Esophagus (tissue), 2 donors: ENCODE measurements around the gene ZNF787. TPM values are rescaled to one million over a fixed set of nuclear protein-coding genes. Genes with fewer than 3 reads are reported as not detected.

ENCODE experiments used
- H3K27ac ChIP-seq, 2 donors: one replicate each; pipeline ENCODE4 v1.5.1; 2013; ENCODE audit warnings: low read depth in 2 of 2, mild to moderate bottlenecking in 2 of 2, inconsistent platforms in 1 of 2, low read length in 1 of 2, moderate library complexity in 1 of 2
- H3K27me3 ChIP-seq, 2 donors: one replicate each; pipeline ENCODE4 v1.6.1; 2013; ENCODE audit warnings: low read length in 2 of 2, control low read depth in 1 of 2, mild to moderate bottlenecking in 1 of 2; ENCODE audit not compliant: insufficient read depth in 2 of 2, control insufficient read depth in 1 of 2
- H3K36me3 ChIP-seq, 2 donors: one replicate each; pipeline ENCODE4 v1.6.1; 2013; ENCODE audit warnings: low read length in 1 of 2; ENCODE audit not compliant: control insufficient read depth in 2 of 2, insufficient read depth in 2 of 2
- H3K4me1 ChIP-seq, 2 donors: one replicate each; pipeline ENCODE4 v1.6.1; 2013; ENCODE audit warnings: low read length in 1 of 2; ENCODE audit not compliant: control insufficient read depth in 2 of 2, insufficient read depth in 2 of 2
- H3K4me3 ChIP-seq, 2 donors: one replicate each; pipeline ENCODE4 v1.5.1; 2013; ENCODE audit warnings: low read length in 2 of 2, mild to moderate bottlenecking in 2 of 2, low read depth in 1 of 2, moderate library complexity in 1 of 2
- H3K9me3 ChIP-seq, 2 donors: one replicate each; pipeline ENCODE4 v1.6.1; 2013; ENCODE audit warnings: mild to moderate bottlenecking in 2 of 2, low read depth in 1 of 2, low read length in 1 of 2, moderate library complexity in 1 of 2; ENCODE audit not compliant: control insufficient read depth in 2 of 2, insufficient read depth in 1 of 2
- WGBS, 2 donors: extraction: QIAGEN DNeasy Blood & Tissue Kit; methylation state at CpG; one replicate each; pipeline ENCODE4 v1.1.7; 2013; 5-methylcytosine and 5-hydroxymethylcytosine counted together
- polyA plus RNA-seq, 2 donors: library from polyadenylated mRNA; stranded (reverse); fragments of 200-250 nt; gene quantifications; one replicate each; pipeline ENCODE4 v1.2.3, GENCODE V29; 2013
- donor health status: healthy with polysubstance abuse.
- donor health status: Bipolar disorder and iron deficiency.

ZNF787 gene
- polyA plus RNA-seq, 2 donors: 17.0 to 19.0 TPM

DNA sequence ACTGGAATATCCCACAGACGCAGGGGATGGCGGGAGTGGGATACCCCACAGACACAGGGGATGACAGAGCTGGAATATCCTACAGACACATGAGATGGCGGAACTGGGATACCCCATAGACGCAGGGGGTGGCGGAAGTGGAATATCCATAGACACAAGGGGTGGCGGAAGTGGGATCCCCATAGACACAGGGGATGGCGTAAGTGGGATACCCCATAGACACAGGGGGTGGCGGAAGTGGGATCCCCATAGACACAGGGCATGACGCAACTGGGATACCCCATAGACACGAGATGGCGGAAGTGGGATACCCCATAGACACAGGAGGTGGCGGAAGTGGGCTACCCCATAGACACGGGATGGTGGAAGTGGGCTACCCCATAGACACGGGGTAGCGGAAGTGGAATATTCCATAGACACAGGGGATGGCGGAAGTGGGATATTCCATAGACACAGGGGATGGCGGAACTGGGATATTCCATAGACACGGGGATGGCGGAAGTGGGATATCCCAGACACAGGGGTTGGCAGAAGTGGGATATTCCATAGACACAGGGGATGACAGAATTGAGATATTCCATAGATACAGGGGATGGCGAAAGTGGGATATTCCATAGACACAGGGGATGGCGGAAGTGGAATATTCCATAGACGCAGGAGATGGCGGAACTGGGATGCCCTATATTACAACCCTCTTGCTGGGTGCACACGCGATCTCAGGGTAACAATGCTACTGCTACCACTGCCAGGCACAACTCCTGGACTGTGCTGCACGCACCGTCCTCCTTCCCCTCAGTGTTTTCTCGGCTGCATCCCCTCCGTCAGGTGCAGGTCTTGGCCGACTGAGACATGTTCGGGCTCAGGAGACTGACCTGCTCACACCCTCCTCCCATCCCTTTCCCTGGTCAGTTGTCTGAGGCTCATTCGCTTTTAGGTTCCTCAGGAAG lies 28.1 kb downstream of the ZNF787 start:
- H3K4me3 ChIP-seq: no peak overlapping the region
- peaks cover 0 to 16% of the 10 kb centered on the region in 2 donors for H3K36me3 ChIP-seq
- H3K4me1 ChIP-seq: peaks cover 0 to 5% of the 10 kb centered on the region in 2 donors
- no peaks in the 10 kb centered on the region for H3K27me3 ChIP-seq
- no peaks in the 10 kb centered on the region for H3K9me3 ChIP-seq
- WGBS, 2 donors: 96 to 98% methylated on average over 32 of the region's 32 CpGs
- no peak overlapping the region for H3K27ac ChIP-seq

DNA sequence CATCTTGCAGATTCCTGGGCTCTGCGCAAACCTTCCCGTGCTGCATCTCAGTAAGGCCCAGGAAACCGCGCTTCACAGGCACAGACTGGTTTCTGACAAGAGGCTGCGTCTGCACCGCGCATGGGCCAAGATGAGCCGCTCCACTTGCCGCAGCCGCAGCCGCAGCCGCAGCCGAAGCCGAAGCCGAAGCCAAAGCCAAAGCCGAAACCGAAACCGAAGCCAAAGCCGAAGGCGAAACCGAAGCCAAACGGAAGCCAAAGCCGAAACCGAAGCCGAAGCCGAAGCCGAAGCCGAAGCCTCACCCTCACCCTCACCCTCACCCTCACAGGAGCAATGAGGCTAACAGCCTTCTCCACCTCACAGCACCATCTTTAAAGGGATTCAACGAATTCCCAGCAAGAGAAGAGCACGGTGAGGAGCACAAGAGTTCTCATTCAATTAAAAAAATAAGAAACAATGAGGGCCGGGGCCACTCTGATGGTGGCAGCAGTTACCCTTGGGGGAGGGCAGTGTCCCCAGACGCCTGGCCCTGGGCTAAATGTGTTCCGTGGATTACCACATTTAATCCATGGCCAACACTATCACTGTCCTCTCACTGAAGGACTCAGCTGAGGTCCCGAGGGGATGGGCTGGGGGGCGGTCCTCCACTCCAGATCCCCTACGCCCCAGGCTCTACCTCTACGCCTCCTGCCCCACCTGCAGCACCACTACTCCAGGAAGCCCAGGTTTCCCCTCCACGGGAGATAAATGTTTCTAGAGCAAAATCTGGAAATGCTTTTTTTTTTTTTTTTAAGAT lies 29.1 kb downstream of the ZNF787 start:
- peaks cover 0 to 5% of the 10 kb centered on the region in 2 donors for H3K4me1 ChIP-seq
- no peaks in the 10 kb centered on the region for H3K27me3 ChIP-seq
- H3K27ac ChIP-seq: no peak overlapping the region
- H3K36me3 ChIP-seq: peaks cover 0 to 15% of the 10 kb centered on the region in 2 donors
- WGBS, 2 donors: 89 to 93% methylated on average over 38 of the region's 38 CpGs
- no peak overlapping the region for H3K4me3 ChIP-seq
- H3K9me3 ChIP-seq: no peaks in the 10 kb centered on the region

DNA sequence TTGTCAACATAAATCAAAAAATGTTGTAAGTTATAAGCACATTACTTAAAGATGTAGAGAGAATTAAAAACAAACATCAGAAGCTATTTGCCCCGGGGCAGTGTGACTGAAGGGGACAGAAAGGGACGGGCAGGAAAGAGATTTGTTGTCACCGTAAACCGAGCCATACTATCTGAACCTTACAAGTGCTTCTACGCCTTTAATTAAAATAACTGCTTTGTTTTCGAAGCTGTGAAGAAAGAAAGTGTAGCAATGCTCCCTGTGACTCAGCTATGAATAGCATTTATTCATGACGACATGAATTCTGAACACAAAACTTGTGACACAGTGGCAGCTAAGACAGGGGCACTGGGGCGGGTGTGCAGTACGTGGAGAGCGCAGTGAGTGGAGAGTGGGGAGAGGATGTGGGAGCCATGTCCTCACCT lies 30.0 kb downstream of the ZNF787 start:
- 59 to 60% methylated on average over 10 of the region's 10 CpGs for WGBS, 2 donors
- Histone ChIP-seq H3K9me3 (no peaks in the 10 kb centered on the region), H3K27me3 (no peaks in the 10 kb centered on the region), H3K36me3 (peaks cover 0 to 17% of the 10 kb centered on the region in 2 donors), H3K27ac (peak overlapping the region; percentile 14 to 53), H3K4me3 (no peak overlapping the region), H3K4me1 (peaks cover 0 to 5% of the 10 kb centered on the region in 2 donors)

DNA sequence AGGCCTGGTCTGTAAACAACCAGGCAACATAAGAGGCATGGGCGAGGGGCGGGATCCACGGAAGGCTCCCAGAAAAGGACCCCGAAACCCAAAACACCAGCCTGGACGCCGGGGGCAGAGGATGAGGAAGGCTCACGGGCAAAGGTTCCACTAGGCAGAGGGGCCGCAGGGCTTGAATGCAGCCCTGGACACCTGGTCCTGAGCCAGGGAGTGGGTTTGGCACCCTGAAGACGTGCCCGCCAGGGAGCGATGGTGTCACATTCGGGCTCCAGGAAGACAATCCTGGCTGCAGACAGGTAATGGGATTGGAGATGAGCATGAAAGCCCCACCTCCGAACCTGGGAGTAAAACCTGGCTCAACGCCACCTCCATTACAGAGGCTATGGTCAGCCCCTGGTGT lies 31.8 kb downstream of the ZNF787 start:
- peaks cover 0 to 20% of the 10 kb centered on the region in 2 donors for H3K36me3 ChIP-seq
- H3K4me1 ChIP-seq: peaks cover 0 to 5% of the 10 kb centered on the region in 2 donors
- H3K27ac ChIP-seq: no peak overlapping the region
- H3K9me3 ChIP-seq: no peaks in the 10 kb centered on the region
- H3K27me3 ChIP-seq: no peaks in the 10 kb centered on the region
- 87 to 90% methylated on average over 14 of the region's 14 CpGs for WGBS, 2 donors
- no peak overlapping the region for H3K4me3 ChIP-seq

DNA sequence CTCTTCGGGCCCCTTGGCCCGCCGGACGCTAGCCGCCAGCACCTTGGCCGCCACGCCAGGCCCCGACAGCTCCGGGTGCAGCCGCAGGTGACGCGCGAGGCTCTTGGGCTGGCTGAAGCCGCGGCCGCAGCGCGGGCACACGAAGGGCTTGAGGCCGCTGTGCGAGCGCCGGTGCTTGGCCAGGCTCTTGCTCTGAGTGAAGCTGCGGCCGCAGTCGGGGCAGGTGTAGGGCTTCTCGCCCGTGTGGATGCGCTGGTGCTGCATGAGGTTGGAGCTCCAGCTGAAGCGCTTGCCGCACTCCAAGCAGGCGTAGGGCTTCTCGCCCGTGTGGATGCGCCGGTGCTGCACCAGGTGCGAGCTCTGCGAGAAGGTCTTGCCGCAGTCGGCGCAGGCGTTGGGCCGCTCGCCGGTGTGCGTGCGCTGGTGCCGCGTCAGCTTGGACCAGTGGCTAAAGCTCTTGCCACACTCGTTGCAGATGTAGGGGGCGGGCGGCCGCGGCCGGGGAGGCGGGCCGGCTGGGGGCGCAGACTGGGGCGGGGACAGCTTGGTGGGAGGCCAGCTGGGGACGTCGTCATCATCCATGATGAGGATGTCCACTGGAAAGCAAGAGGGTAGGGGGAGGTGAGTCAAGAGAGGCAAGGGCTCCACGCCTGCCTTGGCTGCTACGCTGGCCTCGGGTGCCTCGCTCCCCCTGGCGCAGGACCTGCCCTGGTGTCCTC lies 32.4 kb downstream of the ZNF787 start:
- Histone ChIP-seq H3K36me3 (peaks cover 0 to 20% of the 10 kb centered on the region in 2 donors), H3K4me3 (no peak overlapping the region)
- WGBS, 2 donors: 95 to 96% methylated on average over 62 to 66 of the region's 66 CpGs

DNA sequence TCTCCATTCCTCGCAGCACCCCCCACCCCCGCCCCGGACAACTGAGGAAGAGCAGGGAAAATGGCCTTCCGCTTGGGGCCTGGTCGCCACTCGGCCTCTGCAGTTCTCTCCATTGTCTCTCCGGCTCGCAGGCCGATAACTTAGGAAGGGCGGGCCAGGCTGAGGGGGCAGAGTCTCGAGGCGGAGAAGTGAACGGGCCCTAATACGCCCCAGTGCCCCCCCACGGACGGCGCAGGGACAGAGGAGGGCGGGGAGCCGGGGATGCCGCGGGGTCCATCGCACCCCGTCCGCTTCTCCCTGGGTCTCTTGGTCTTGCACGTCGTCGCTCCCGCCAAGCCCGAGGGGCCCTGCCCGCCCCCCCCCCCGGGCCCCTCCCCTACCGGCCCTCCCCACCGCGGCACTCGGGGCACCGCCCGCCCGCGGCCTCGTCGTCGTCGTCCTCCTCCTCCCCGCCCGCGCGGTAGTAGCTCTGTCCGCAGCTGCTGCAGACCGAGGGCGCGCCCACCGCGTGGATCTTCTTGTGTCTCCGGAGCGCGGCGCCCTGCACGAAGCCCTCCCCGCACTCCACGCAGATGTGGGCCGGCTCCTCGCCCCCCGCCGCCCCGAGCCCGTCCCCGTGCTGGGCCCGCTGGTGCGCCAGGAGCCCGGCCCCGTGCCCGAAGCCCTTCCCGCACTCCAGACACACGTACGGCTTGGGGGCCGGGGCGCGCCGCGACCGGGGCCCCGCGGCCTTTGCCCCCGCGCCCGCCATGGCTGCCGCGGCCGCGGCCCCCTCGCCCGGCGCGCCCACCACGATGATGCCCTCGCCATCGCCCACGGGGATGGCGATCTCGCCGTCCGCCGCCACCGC lies 33.2 kb downstream of the ZNF787 start:
- H3K36me3 ChIP-seq: peaks cover 0 to 20% of the 10 kb centered on the region in 2 donors
- 86% methylated on average over 89 to 104 of the region's 104 CpGs for WGBS, 2 donors
- no peak overlapping the region for H3K4me3 ChIP-seq
- H3K27ac ChIP-seq: no peak overlapping the region
- peaks cover 0 to 5% of the 10 kb centered on the region in 2 donors for H3K4me1 ChIP-seq
- no peaks in the 10 kb centered on the region for H3K9me3 ChIP-seq
- H3K27me3 ChIP-seq: no peaks in the 10 kb centered on the region

More for the DNA sequence above, 32.4 kb downstream of the ZNF787 start:
- H3K4me1 ChIP-seq: peaks cover 0 to 5% of the 10 kb centered on the region in 2 donors
- H3K9me3 ChIP-seq: no peaks in the 10 kb centered on the region
- no peak overlapping the region for H3K27ac ChIP-seq
- H3K27me3 ChIP-seq: no peaks in the 10 kb centered on the region

DNA sequence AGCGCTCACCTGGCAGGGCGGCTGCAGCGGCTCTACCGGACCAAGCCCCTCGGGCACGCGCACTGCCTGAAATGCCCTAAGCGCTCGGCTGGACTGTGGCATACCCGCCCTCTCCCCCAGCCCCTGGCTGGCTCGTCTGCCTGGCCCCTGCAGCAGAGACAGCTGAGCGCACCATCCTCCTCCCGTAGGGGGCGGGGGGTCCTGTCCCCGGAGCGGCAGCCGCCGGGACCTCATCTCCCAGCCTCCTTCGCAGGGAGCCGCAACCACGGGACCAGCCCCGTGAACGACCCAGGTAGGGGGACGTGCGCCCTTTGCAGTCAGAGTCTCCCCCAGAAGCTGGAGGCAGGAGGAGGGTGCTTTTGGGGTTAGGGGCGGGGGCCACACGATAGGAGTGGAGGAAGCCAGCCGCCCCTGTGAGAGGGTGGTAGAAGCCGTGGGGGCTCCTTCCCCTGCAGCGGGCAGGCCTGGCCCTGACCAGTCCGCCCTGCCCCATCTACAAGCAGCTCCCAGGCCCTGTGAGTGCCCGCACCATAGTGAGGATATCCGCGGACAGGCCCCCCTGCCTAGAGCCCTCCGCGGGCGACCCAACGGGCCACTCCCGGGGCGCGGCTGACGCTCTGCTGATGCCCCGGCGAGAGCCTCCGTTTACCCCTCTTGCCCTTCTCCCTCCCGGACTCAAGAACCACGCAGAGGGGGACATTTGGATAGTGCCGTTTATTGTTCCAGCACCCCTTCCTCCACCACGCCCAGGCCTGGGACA lies 34.2 kb downstream of the ZNF787 start:
- 81 to 84% methylated on average over 45 to 49 of the region's 49 CpGs for WGBS, 2 donors
- H3K27me3 ChIP-seq: no peaks in the 10 kb centered on the region
- no peaks in the 10 kb centered on the region for H3K9me3 ChIP-seq
- H3K36me3 ChIP-seq: peaks cover 0 to 20% of the 10 kb centered on the region in 2 donors
- H3K27ac ChIP-seq: no peak overlapping the region
- peaks cover 0 to 5% of the 10 kb centered on the region in 2 donors for H3K4me1 ChIP-seq
- H3K4me3 ChIP-seq: no peak overlapping the region

DNA sequence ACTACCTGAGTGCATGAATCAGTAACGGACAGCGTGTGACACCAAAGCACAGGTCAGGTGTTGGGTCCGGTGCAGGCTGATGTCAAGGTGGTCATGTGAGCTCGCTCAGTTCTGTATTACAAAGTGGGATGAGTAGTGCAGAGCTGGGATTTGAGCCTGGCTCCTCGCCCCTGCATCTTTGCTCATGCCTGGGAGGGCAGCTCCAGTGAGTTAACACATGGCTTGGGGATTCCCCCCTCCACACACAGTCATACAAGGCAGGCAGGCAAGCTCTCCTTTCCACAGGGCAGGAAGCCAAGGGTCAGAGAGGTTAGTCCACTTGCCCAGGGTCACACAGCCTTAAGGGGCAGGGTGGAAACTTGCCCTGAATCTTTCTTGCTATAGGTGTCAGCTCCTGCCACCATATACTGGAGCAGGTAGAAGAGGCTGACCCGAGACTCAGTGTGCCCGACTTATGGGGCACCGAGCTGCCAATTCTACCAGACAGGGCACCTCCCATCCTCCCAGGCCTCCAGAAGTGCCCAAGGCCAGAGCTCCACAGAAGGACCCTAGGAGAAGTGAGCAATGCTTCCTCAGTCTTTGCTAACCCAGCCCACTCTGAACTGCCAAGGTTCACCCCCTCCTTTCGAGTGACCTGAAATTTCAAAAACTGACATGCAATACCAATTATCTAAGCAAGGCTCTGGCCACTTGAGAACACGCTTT lies 35.4 kb downstream of the ZNF787 start:
- H3K27me3 ChIP-seq: no peaks in the 10 kb centered on the region
- no peak overlapping the region for H3K4me3 ChIP-seq
- H3K9me3 ChIP-seq: no peaks in the 10 kb centered on the region
- peaks cover 0 to 20% of the 10 kb centered on the region in 2 donors for H3K36me3 ChIP-seq
- H3K27ac ChIP-seq: no peak overlapping the region
- 85 to 90% methylated on average over 10 of the region's 10 CpGs for WGBS, 2 donors
- H3K4me1 ChIP-seq: peaks cover 4 to 8% of the 10 kb centered on the region in 2 donors
